ENCODE measurements around the gene CITED2.

- TF ChIP-seq SP4 (IDR thresholded peaks at IDR 0.05; ENCODE audit: low read length) (no peak), SIN3A (conservative IDR thresholded peaks at IDR 0.05 in 1 of 2, IDR thresholded peaks at IDR 0.05 in 1 of 2; ENCODE audit: low read depth in 1 of 2, low read length in 2 of 2) (no peak), CTCF (IDR thresholded peaks at IDR 0.05; ENCODE audit: control extremely low read depth in 1 of 3, insufficient read depth in 1 of 3, low read depth in 1 of 3, low read length in 3 of 3) (no peak), TBP (IDR thresholded peaks at IDR 0.05; ENCODE audit: low read depth, low read length) (no peak), EZH2 (IDR thresholded peaks at IDR 0.05; ENCODE audit: low read depth, low read length, severe bottlenecking) (no peak), POLR2AphosphoS5 (IDR thresholded peaks at IDR 0.05; ENCODE audit: low read depth, low read length) (no peak), POLR2A (IDR thresholded peaks at IDR 0.05; ENCODE audit: control extremely low read depth in 1 of 2, low read depth in 2 of 2, low read length in 2 of 2) (no peak), CREB1 (IDR thresholded peaks at IDR 0.05) (no peak), JUND (IDR thresholded peaks at IDR 0.05; ENCODE audit: low read length) (no peak), E2F6 (IDR thresholded peaks at IDR 0.05) (no peak), EP300 (IDR thresholded peaks at IDR 0.05; ENCODE audit: borderline replicate concordance in 1 of 2, low read depth in 2 of 2, low read length in 2 of 2) (no peak)
These were observed 24.2 kb upstream of the CITED2 start for GRCh38 chr6:139398658-139399057.
